NT2/D1 (cell line): ENCODE results near the gene RENBP.

ENCODE experiments used
- DNase-seq: peaks from one replicate; pipeline ENCODE4 v3.0.0-alpha.2; 2011; ENCODE audit warnings: low read depth, low spot score
- H3K27me3 ChIP-seq: 2 replicates; pipeline ENCODE4 v1.6.0; 2011; ENCODE audit warnings: mild to moderate bottlenecking; ENCODE audit not compliant: insufficient read length, insufficient read depth
- H3K36me3 ChIP-seq: 2 replicates; pipeline ENCODE4 v1.6.1; 2011; ENCODE audit warnings: mild to moderate bottlenecking, low read length, mixed read lengths; ENCODE audit not compliant: insufficient read depth, insufficient read length
- H3K4me1 ChIP-seq: 2 replicates; pipeline ENCODE4 v1.5.1; 2011; ENCODE audit not compliant: insufficient read depth, insufficient read length
- H3K4me3 ChIP-seq: 2 replicates; pipeline ENCODE4 v1.5.1; 2011; ENCODE audit warnings: low read depth; ENCODE audit not compliant: insufficient read length
- H3K9ac ChIP-seq: 2 replicates; pipeline ENCODE4 v1.6.0; 2011; ENCODE audit warnings: low read depth; ENCODE audit not compliant: insufficient read length
- H3K9me3 ChIP-seq: 2 replicates; pipeline ENCODE4 v1.5.1; 2011; ENCODE audit warnings: mild to moderate bottlenecking, low read length; ENCODE audit not compliant: insufficient read depth
- SUZ12 ChIP-seq: IDR thresholded peaks from 2 replicates; pipeline ENCODE4 v1.6.1; 2011; ENCODE audit not compliant: insufficient read length, insufficient read depth; ENCODE audit errors: extremely low read depth
- YY1 ChIP-seq: IDR thresholded peaks from 2 replicates; pipeline ENCODE4 v1.6.1; 2011; ENCODE audit not compliant: insufficient read length, insufficient read depth
- ZNF274 ChIP-seq: IDR thresholded peaks from 2 replicates; pipeline ENCODE4 v1.6.1; 2011; ENCODE audit warnings: mild to moderate bottlenecking, low read depth, low read length

Gene RENBP

DNA sequence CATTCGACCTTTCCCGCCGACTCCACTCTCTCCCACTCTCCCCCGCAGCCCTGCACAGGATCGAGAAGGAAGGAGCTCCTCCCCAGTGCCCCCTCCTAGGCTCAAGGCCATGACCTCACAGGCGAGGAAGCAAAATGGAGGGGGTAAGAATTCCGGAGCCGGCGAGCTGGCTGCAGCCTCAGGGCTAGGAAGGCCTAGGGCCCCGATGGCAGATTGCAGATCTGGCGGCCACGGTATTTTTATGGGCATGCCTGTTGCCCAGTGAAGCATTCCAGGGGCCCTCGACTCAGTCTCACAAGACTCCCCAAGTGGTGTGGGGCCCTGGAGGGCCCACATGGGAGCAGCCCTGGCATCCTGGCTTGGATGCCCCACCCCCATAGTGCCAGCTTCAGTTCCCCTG, 57.5 kb downstream of the RENBP start:
- peaks cover 5% of the 10 kb centered on the region for H3K4me1 ChIP-seq
- H3K9me3 ChIP-seq: no peaks in the 10 kb centered on the region
- peak overlapping the region; percentile 42 for H3K9ac ChIP-seq
- TF ChIP-seq SUZ12 (no peak), ZNF274 (no peak), YY1 (no peak)
- no peak for DNase-seq
- H3K27me3 ChIP-seq: no peaks in the 10 kb centered on the region
- H3K4me3 ChIP-seq: peak overlapping the region; percentile 28
- peaks cover 7% of the 10 kb centered on the region for H3K36me3 ChIP-seq

DNA sequence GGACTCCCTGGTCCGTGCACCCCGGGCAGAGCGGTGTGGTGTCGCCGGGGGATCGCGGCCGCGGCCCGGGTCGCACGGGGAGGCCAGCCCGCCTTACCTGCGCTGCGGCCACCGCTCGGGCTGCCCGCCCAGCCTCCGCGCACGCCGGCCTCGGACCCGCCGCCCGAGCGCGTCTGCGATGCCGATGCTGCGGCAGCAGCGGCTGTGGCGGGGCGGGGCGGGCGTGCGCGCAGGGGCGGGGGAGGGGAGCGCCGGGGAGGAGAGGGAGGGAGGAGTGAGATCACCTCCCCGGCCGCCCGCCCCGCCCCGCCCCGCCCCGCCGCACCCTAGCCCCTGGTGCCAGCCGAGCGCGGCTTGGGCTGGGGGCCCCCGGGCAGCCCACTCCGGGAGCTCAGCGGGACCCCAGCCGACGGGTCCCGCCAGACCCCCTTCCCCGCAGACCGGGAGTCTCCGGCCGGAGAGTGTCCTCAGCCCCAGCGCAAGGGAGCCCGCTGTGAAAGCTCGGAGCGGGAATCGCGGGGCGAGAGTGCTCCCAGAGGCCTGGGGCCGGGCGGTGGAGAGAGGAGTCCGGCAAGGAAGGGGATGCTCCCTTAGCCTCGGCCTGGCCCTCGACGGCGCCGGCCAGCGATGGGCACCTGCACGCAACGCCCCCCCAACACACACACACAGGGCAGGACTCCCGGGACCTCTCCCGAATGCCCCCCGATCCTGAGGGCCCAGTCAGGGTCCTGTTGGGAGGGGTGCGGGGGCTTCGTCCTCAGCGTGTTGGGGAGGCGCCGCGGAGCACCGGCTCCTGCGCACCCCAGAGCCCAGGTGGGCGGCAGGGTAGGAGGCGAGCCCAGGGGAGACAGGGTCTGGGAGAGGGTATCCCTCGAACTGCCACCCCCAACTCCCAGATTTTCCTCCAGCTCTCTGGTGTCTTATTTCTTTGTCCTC, 58.2 kb downstream of the RENBP start, which contains the start of gene L1CAM:
Gene L1CAM (minus strand): TSS at position 206 of the 936 bp plus-strand sequence. CDS start 10,337 bp downstream, outside the sequence.
- no peak for DNase-seq
- H3K27me3 ChIP-seq: no peaks in the 10 kb centered on the region
- no peak for TF ChIP-seq YY1
- no peak for TF ChIP-seq ZNF274
- no peak for TF ChIP-seq SUZ12
- peaks cover 5% of the 10 kb centered on the region for H3K4me1 ChIP-seq
- H3K9ac ChIP-seq: peak within 1 kb of the TSS; percentile 77
- H3K9me3 ChIP-seq: no peaks in the 10 kb centered on the region
- peaks cover 10% of the 10 kb centered on the region for H3K36me3 ChIP-seq
- peak within 1 kb of the TSS; percentile 40 for H3K4me3 ChIP-seq
